H1 (cell line): ENCODE results near the gene SH2D4B. TPM values are rescaled to one million over a fixed set of nuclear protein-coding genes. Genes with fewer than 3 reads are reported as not detected.

Experiments used
- CREB1 ChIP-seq: IDR thresholded peaks from 2 replicates; pipeline ENCODE4 v1.6.1; 2012; ENCODE audit warnings: inconsistent platforms
- POU5F1 ChIP-seq: IDR thresholded peaks from 2 replicates; pipeline ENCODE4 v1.6.1; 2011; ENCODE audit warnings: low read depth, mild to moderate bottlenecking, low read length, moderate library complexity
- SUZ12 ChIP-seq: fragments of 200-600 bp; sonication (generic); IDR thresholded peaks from 2 replicates; pipeline ENCODE4 v1.6.1; 2012; ENCODE audit warnings: mild to moderate bottlenecking, inconsistent platforms, low read length, moderate library complexity, mixed read lengths
- polyA plus RNA-seq, 7 experiments: library from polyadenylated mRNA; depleted of rRNA in 3 of 7; stranded (reverse) in 5 of 7; unstranded in 2 of 7; fragments of >200 nt in 5 of 7; fragments of 200-250 nt in 2 of 7; gene quantifications; 1 replicate in 5 of 7; 2 replicates in 1 of 7; 4 replicates in 1 of 7; pipeline versions ENCODE4 v1.2.1 to v1.2.3, GENCODE V29; 2011 to 2013; ENCODE audit warnings: missing spikeins in 2 of 7, mixed read lengths in 2 of 7
- total RNA-seq: library from RNA; stranded (reverse); fragmentation: NEBNext Ultra II Directional; extraction: Animal tissue kit (Norgen Biotek cat#: 25700); gene quantifications from 2 replicates; pipeline ENCODE4 v1.2.1, GENCODE V29; 2021

Gene SH2D4B
- total and polyA plus RNA-seq, 2 of the 8 experiments (the other 6 are each of a cell fraction or from before 2014, with no cell fraction given): 0.06 to 0.13 TPM

DNA sequence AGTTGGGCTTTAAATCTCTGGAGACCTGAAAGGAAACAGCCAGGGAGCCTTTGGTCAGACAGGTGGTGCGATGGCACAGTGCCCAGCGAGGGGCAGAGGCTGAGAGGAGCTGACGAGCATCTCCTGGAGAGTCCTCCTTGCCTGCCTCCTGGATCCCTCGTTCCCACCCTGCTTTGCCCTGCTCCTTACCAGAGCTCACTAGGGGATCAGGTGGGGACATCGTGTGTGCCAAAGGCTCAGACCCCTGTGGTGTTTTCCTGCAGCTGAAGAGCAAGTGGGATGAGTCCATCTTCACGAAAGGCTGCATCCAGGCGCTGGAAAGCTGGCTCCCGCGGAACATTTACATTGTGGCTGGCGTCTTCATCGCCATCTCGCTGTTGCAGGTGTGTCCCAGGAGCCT, 21.8 kb upstream of the SH2D4B start (continued):
- TF ChIP-seq SUZ12: no peak
- TF ChIP-seq POU5F1: no peak
- TF ChIP-seq CREB1: no peak
